Left ventricle myocardium superior (tissue), 1 donor: ENCODE results near the gene PGAM1. TPM values are rescaled to one million over a fixed set of nuclear protein-coding genes. Genes with fewer than 3 reads are reported as not detected.
"Not testable (repeated sequence)": the region's sequence is repeated elsewhere in the genome, so short reads cannot be mapped to it uniquely, and the experiment has no call there.

Experiments
- ATAC-seq: fragments of 200-7000 bp; cut with Tn5 transposase; one replicate; pipeline ENCODE4 v1.9.1; 2020; ENCODE audit warnings: mild to moderate bottlenecking, moderate library complexity
- DNase-seq: peaks from one replicate; pipeline ENCODE4 v3.0.0-alpha.2; 2020
- intact Hi-C: fragments of 100-400 bp; cut with micrococcal nuclease; formaldehyde crosslinking; loops from one replicate; pipeline ENCODE4 v1.11.0; 2022
- total RNA-seq: library from RNA; stranded (reverse); fragmentation: NEBNext Ultra II Directional; extraction: Animal tissue kit (Norgen Biotek cat#: 25700); gene quantifications from one replicate; pipeline ENCODE4 v1.2.1, GENCODE V29; 2021
- donor health status: DM: no; HTN: yes; CAD: no; lungs with severe emphysema.

The PGAM1 gene
- total RNA-seq, 1 donor from 2014 or later = 234 TPM

- ATAC-seq, intact Hi-C loops, DNase-seq: not testable (repeated sequence)
Observed at GRCh38 chr10:97406483-97406882, 19.5 kb upstream of the PGAM1 start.

- intact Hi-C loops = no loop called here
- DNase-seq (peak; percentile 44), ATAC-seq (peak; percentile 92)
Observed at GRCh38 chr10:97407211-97407951, 18.6 kb upstream of the PGAM1 start.

GRCh38 chr10:97407952-97408248 is 18.1 kb upstream of the PGAM1 start:
- ATAC-seq = no peak
- intact Hi-C loops = no loop called here
- no peak for DNase-seq

GRCh38 chr10:97408496-97408992 is 17.4 kb upstream of the PGAM1 start:
- intact Hi-C loops = no loop called here
- no peak for ATAC-seq

GRCh38 chr10:97411406-97411805 is 14.6 kb upstream of the PGAM1 start:
- intact Hi-C loops = no loop called here
- ATAC-seq (no peak), DNase-seq (no peak)

More at GRCh38 chr10:97408496-97408992, 17.4 kb upstream of the PGAM1 start:
- DNase-seq = no peak

GRCh38 chr10:97412891-97413304 is 13.1 kb upstream of the PGAM1 start:
- no peak for ATAC-seq
- intact Hi-C loops = no loop called here
- no peak for DNase-seq

- intact Hi-C loops = no loop called here
- ATAC-seq (no peak), DNase-seq (no peak)
Observed at GRCh38 chr10:97416565-97416964, 9.4 kb upstream of the PGAM1 start.

GRCh38 chr10:97423757-97424098 is 2.3 kb upstream of the PGAM1 start:
- ATAC-seq, intact Hi-C loops, DNase-seq: not testable (repeated sequence)

- intact Hi-C loops = no loop called here
- DNase-seq = no peak
- ATAC-seq = peak; percentile 1
Observed at GRCh38 chr10:97426776-97427570, 982 bp downstream of the PGAM1 start.

- intact Hi-C loops = no loop called here
Observed at GRCh38 chr10:97427571-97428179, 1.7 kb downstream of the PGAM1 start.

GRCh38 chr10:97428572-97428981 is 2.6 kb downstream of the PGAM1 start:
- no peak for DNase-seq
- no peak for ATAC-seq
- intact Hi-C loops = no loop called here

More at GRCh38 chr10:97427571-97428179, 1.7 kb downstream of the PGAM1 start:
- ATAC-seq (peak; percentile 1), DNase-seq (peak; percentile 53)

GRCh38 chr10:97434055-97434454 is 8.1 kb downstream of the PGAM1 start:
- DNase-seq = no peak
- intact Hi-C loops = no loop called here
- ATAC-seq = no peak

GRCh38 chr10:97434557-97434956 is 8.6 kb downstream of the PGAM1 start:
- DNase-seq (no peak), ATAC-seq (no peak)
- intact Hi-C loops = no loop called here

- intact Hi-C loops = no loop called here
- no peak for ATAC-seq
Observed at GRCh38 chr10:97435211-97435610, 9.2 kb downstream of the PGAM1 start.

GRCh38 chr10:97442277-97442676 is 16.3 kb downstream of the PGAM1 start:
- ATAC-seq = no peak
- DNase-seq = no peak
- intact Hi-C loops = no loop called here

More at GRCh38 chr10:97435211-97435610, 9.2 kb downstream of the PGAM1 start:
- DNase-seq = no peak

GRCh38 chr10:97444212-97444611 is 18.2 kb downstream of the PGAM1 start:
- intact Hi-C loops = no loop called here

GRCh38 chr10:97445357-97445721 is 19.3 kb downstream of the PGAM1 start:
- DNase-seq (no peak), ATAC-seq (no peak)
- intact Hi-C loops = no loop called here

More at GRCh38 chr10:97444212-97444611, 18.2 kb downstream of the PGAM1 start:
- no peak for ATAC-seq
- DNase-seq = no peak

GRCh38 chr10:97445722-97446639 is 20.0 kb downstream of the PGAM1 start, which contains the start of the genes EXOSC1 and ZDHHC16:
EXOSC1 (minus strand) TSS chr10:97446006; CDS start chr10:97445985, 21 bp downstream.
ZDHHC16 (plus strand) TSS chr10:97446175; CDS start chr10:97451676, 5,501 bp downstream.
- ATAC-seq (peak; percentile 98), DNase-seq (peak; percentile 90)
- intact Hi-C loops = no loop called here

- peak; percentile 9 for ATAC-seq
- no peak for DNase-seq
- intact Hi-C loops = no loop called here
Observed at GRCh38 chr10:97450828-97451227, 24.8 kb downstream of the PGAM1 start.
